Measurements from ENCODE around the gene ADAMTS18. TPM values are rescaled to one million over a fixed set of nuclear protein-coding genes. Genes with fewer than 3 reads are reported as not detected.

ADAMTS18 gene
- total RNA-seq, 1 donor from 2014 or later, result 2.5 TPM

DNA sequence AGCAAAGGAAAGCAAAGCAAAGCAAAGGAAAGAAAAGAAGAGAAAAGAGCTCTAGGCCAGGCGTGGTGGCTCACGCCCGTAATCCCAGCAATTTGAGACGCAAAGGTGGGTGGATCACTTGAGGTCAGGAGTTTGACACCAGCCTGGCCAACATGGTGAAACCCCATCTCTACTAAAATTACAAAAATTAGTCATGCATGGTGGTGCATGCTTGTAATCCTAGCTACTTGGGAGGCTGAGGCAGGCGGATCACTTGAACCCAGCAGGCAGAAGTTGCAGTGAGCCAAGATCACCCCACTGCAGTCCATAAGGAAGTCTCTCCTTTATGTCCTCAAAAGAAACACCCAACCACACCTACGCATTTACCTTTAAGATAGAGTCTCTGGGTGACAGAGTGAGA is 70.1 kb downstream of the ADAMTS18 start:
- Mint-ChIP-seq H3K27me3 (ENCODE audit: low read depth, unreplicated experiment) (no peaks in the 10 kb centered on the region), H3K36me3 (ENCODE audit: low read depth, unreplicated experiment) (no peaks in the 10 kb centered on the region), H3K4me1 (ENCODE audit: low read depth, unreplicated experiment) (no peaks in the 10 kb centered on the region), H3K4me3 (ENCODE audit: unreplicated experiment) (no peak overlapping the region), H3K9me3 (ENCODE audit: unreplicated experiment) (no peaks in the 10 kb centered on the region), H3K27ac (ENCODE audit: unreplicated experiment) (no peak overlapping the region)
- H3K27ac ChIP-seq (ENCODE audit: low read depth, low read length), result no peak overlapping the region
- FAIRE-seq (no peak), DNase-seq (ENCODE audit: low read depth) (no peak)
- no peak overlapping the region for H3K4me3 ChIP-seq (ENCODE audit: insufficient read depth, low read depth, low read length)
- H3K27me3 ChIP-seq (ENCODE audit: insufficient read depth, low read length), result no peaks in the 10 kb centered on the region
- no peak overlapping the region for H2AFZ ChIP-seq (ENCODE audit: low read depth, low read length)
- no peak for TF ChIP-seq EZH2 (IDR thresholded peaks at IDR 0.05; ENCODE audit: insufficient read depth, low read length)
- TF ChIP-seq CTCF (IDR thresholded peaks at IDR 0.05; ENCODE audit: insufficient read depth, low read depth, low read length), result no peak
- no peaks in the 10 kb centered on the region for H3K4me1 ChIP-seq (ENCODE audit: insufficient read depth, low read length)
- H3K9ac ChIP-seq (ENCODE audit: low read length), result no peak overlapping the region
- no peaks in the 10 kb centered on the region for H4K20me1 ChIP-seq (ENCODE audit: insufficient read depth, low read length)
- H3K4me2 ChIP-seq (ENCODE audit: low read length), result no peak overlapping the region
- H3K36me3 ChIP-seq (ENCODE audit: insufficient read depth, low read length), result no peaks in the 10 kb centered on the region
- no peaks in the 10 kb centered on the region for H3K9me3 ChIP-seq (ENCODE audit: insufficient read depth, low read depth, low read length)
- H3K79me2 ChIP-seq (ENCODE audit: insufficient read depth, low read length), result no peaks in the 10 kb centered on the region

DNA sequence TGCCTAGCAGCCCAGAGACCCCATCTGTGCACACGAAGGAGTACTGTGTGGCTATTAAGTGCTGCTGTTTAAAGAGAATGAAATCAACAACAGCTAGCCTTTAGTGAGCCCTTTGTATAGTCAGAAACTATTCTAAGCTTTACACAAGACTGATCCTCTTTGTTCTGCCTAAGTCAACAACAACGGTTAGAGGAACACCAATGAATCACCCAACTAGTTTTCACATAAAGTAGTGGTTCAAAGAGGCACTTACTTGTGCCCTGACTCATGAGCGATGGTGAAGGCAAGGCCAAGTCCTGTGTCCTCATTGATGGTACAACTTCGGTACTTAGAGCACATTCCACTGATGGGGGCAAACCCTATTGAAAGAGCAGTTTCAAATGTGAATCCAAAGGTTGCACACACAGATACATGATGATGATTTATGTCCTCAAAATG is 75.8 kb downstream of the ADAMTS18 start:
- H2AFZ ChIP-seq (ENCODE audit: low read depth, low read length), result peak overlapping the region; percentile 2
- no peaks in the 10 kb centered on the region for H3K79me2 ChIP-seq (ENCODE audit: insufficient read depth, low read length)
- H3K4me3 ChIP-seq (ENCODE audit: insufficient read depth, low read depth, low read length), result no peak overlapping the region
- H3K4me1 ChIP-seq (ENCODE audit: insufficient read depth, low read length), result peaks cover 7% of the 10 kb centered on the region
- DNase-seq (ENCODE audit: low read depth) (peak; percentile 69), FAIRE-seq (no peak)
- TF ChIP-seq EZH2 (IDR thresholded peaks at IDR 0.05; ENCODE audit: insufficient read depth, low read length) (no peak), CTCF (IDR thresholded peaks at IDR 0.05; ENCODE audit: insufficient read depth, low read depth, low read length) (no peak)
- H3K9me3 ChIP-seq (ENCODE audit: insufficient read depth, low read depth, low read length), result no peaks in the 10 kb centered on the region
- peaks cover 4% of the 10 kb centered on the region for H3K4me1 Mint-ChIP-seq (ENCODE audit: low read depth, unreplicated experiment)
- no peak overlapping the region for H3K9ac ChIP-seq (ENCODE audit: low read length)
- peak overlapping the region; percentile 43 for H3K4me2 ChIP-seq (ENCODE audit: low read length)
- no peak overlapping the region for H3K4me3 Mint-ChIP-seq (ENCODE audit: unreplicated experiment)
- H3K27ac ChIP-seq (ENCODE audit: low read depth, low read length), result no peak overlapping the region
- no peaks in the 10 kb centered on the region for H3K36me3 ChIP-seq (ENCODE audit: insufficient read depth, low read length)
- no peaks in the 10 kb centered on the region for H3K9me3 Mint-ChIP-seq (ENCODE audit: unreplicated experiment)
- H3K27me3 Mint-ChIP-seq (ENCODE audit: low read depth, unreplicated experiment), result no peaks in the 10 kb centered on the region
- H3K36me3 Mint-ChIP-seq (ENCODE audit: low read depth, unreplicated experiment), result no peaks in the 10 kb centered on the region
- no peaks in the 10 kb centered on the region for H4K20me1 ChIP-seq (ENCODE audit: insufficient read depth, low read length)
- H3K27me3 ChIP-seq (ENCODE audit: insufficient read depth, low read length), result no peaks in the 10 kb centered on the region
- no peak overlapping the region for H3K27ac Mint-ChIP-seq (ENCODE audit: unreplicated experiment)

DNA sequence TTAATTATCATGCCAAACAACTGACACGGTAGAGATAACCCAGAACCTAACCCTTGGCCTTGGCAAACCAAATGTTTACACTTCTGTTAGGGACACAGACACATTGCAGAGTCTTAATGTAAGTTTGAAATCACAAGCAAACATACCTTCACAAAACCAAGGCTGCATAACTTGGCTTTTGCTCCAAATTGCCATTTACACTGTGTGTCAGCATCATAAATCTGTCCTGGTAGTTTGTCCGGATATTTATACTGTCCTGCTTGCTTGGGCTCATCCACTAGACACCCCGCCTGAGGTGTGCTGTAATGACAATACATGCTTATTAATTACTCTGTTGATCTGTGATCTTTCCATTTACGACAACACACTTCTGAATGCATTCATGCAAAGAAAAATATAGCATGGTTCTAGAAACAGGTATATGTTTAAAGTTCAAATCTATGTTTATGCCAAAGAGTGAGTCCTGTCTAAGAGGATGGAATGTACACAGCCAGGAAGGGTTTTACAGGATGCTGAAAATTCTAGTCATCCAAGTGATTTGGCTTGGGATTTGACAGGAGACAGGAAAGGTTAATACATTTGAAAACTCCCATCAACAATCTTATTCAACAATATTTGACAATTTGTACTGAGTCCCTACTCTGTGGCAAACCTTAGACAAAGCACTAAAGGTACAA is 81.1 kb downstream of the ADAMTS18 start:
- H3K9me3 Mint-ChIP-seq (ENCODE audit: unreplicated experiment), result no peaks in the 10 kb centered on the region
- no peaks in the 10 kb centered on the region for H3K27me3 ChIP-seq (ENCODE audit: insufficient read depth, low read length)
- no peak overlapping the region for H3K9ac ChIP-seq (ENCODE audit: low read length)
- no peak overlapping the region for H3K27ac Mint-ChIP-seq (ENCODE audit: unreplicated experiment)
- no peaks in the 10 kb centered on the region for H3K9me3 ChIP-seq (ENCODE audit: insufficient read depth, low read depth, low read length)
- H3K4me1 Mint-ChIP-seq (ENCODE audit: low read depth, unreplicated experiment), result no peaks in the 10 kb centered on the region
- H2AFZ ChIP-seq (ENCODE audit: low read depth, low read length), result no peak overlapping the region
- no peak overlapping the region for H3K4me3 Mint-ChIP-seq (ENCODE audit: unreplicated experiment)
- H4K20me1 ChIP-seq (ENCODE audit: insufficient read depth, low read length), result no peaks in the 10 kb centered on the region
- H3K36me3 Mint-ChIP-seq (ENCODE audit: low read depth, unreplicated experiment), result no peaks in the 10 kb centered on the region
- H3K27me3 Mint-ChIP-seq (ENCODE audit: low read depth, unreplicated experiment), result peaks cover 6% of the 10 kb centered on the region
- H3K4me2 ChIP-seq (ENCODE audit: low read length), result no peak overlapping the region
- no peaks in the 10 kb centered on the region for H3K36me3 ChIP-seq (ENCODE audit: insufficient read depth, low read length)
- no peak overlapping the region for H3K27ac ChIP-seq (ENCODE audit: low read depth, low read length)
- DNase-seq (ENCODE audit: low read depth) (no peak), FAIRE-seq (no peak)
- no peaks in the 10 kb centered on the region for H3K79me2 ChIP-seq (ENCODE audit: insufficient read depth, low read length)
- H3K4me3 ChIP-seq (ENCODE audit: insufficient read depth, low read depth, low read length), result no peak overlapping the region
- no peak for TF ChIP-seq CTCF (IDR thresholded peaks at IDR 0.05; ENCODE audit: insufficient read depth, low read depth, low read length)
- TF ChIP-seq EZH2 (IDR thresholded peaks at IDR 0.05; ENCODE audit: insufficient read depth, low read length), result no peak
- H3K4me1 ChIP-seq (ENCODE audit: insufficient read depth, low read length), result peaks cover 2% of the 10 kb centered on the region
